Activated CD4-positive, alpha-beta T cell treated with anti-CD3 and anti-CD28 coated beads for 4 hours (primary cell): ENCODE measurements around the gene TBX15.

Source experiments
- DNase-seq, 2 donors: peaks; one replicate each; pipeline ENCODE4 v3.0.0-alpha.2; 2020

The TBX15 gene

GRCh38 chr1:118878661-118879060 lies 109.5 kb downstream of the TBX15 start:
- DNase-seq: no peak

GRCh38 chr1:118877668-118878396 lies 110.3 kb downstream of the TBX15 start:
- no peak for DNase-seq

GRCh38 chr1:118871582-118872171 lies 116.5 kb downstream of the TBX15 start:
- no peak for DNase-seq

GRCh38 chr1:118868387-118868786 lies 119.8 kb downstream of the TBX15 start:
- DNase-seq: no peak

GRCh38 chr1:118866330-118866729 lies 121.8 kb downstream of the TBX15 start:
- no peak for DNase-seq

- no peak for DNase-seq
Observed at GRCh38 chr1:118863688-118864087, 124.5 kb downstream of the TBX15 start.

- DNase-seq: no peak
Observed at GRCh38 chr1:118862755-118863154, 125.4 kb downstream of the TBX15 start.

GRCh38 chr1:118861216-118861615 lies 126.9 kb downstream of the TBX15 start:
- no peak for DNase-seq

- DNase-seq: no peak
Observed at GRCh38 chr1:118859999-118860398, 128.1 kb downstream of the TBX15 start.

GRCh38 chr1:118846443-118846842 lies 141.7 kb downstream of the TBX15 start:
- DNase-seq: no peak

GRCh38 chr1:118842452-118843201 lies 145.5 kb downstream of the TBX15 start:
- DNase-seq: no peak

- DNase-seq: no peak
Observed at GRCh38 chr1:118841521-118841920, 146.6 kb downstream of the TBX15 start.
